Omental fat pad (tissue), 4 donors: ENCODE data around the gene TLCD4. TPM values are rescaled to one million over a fixed set of nuclear protein-coding genes. Genes with fewer than 3 reads are reported as not detected.
A peak's percentile ranks its signal among the peaks of the same experiment; 100 is the strongest.

Experiments
- ATAC-seq: fragments of 150-250 bp; one replicate; pipeline ENCODE4 v1.9.1; 2016; ENCODE audit warnings: mild to moderate bottlenecking, moderate library complexity; ENCODE audit not compliant: low FRiP score
- DNase-seq: peaks from one replicate; pipeline ENCODE4 v3.0.0-alpha.2; 2019; ENCODE audit warnings: low spot score
- total RNA-seq, 4 donors: library from RNA; depleted of rRNA; stranded (reverse); fragments of >200 nt; gene quantifications; one replicate each; pipeline ENCODE4 v1.1.0, GENCODE V29; 2016
- TF ChIP-seq, protein P1 (sequence below), 3 donors: fragments of 450-650 bp; IDR thresholded peaks; one replicate each; pipeline ENCODE4 v1.5.1; 2016 to 2017; ENCODE audit warnings: antibody characterized with exemption in 3 of 3, mild to moderate bottlenecking in 3 of 3, moderate library complexity in 2 of 3

The TLCD4 gene, protein sequence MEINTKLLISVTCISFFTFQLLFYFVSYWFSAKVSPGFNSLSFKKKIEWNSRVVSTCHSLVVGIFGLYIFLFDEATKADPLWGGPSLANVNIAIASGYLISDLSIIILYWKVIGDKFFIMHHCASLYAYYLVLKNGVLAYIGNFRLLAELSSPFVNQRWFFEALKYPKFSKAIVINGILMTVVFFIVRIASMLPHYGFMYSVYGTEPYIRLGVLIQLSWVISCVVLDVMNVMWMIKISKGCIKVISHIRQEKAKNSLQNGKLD
- total RNA-seq = 10 to 100 TPM in 1 of 4 donors, 1 to 10 TPM in 3; 3.7 to 18.5 (median 6.1) TPM

DNA sequence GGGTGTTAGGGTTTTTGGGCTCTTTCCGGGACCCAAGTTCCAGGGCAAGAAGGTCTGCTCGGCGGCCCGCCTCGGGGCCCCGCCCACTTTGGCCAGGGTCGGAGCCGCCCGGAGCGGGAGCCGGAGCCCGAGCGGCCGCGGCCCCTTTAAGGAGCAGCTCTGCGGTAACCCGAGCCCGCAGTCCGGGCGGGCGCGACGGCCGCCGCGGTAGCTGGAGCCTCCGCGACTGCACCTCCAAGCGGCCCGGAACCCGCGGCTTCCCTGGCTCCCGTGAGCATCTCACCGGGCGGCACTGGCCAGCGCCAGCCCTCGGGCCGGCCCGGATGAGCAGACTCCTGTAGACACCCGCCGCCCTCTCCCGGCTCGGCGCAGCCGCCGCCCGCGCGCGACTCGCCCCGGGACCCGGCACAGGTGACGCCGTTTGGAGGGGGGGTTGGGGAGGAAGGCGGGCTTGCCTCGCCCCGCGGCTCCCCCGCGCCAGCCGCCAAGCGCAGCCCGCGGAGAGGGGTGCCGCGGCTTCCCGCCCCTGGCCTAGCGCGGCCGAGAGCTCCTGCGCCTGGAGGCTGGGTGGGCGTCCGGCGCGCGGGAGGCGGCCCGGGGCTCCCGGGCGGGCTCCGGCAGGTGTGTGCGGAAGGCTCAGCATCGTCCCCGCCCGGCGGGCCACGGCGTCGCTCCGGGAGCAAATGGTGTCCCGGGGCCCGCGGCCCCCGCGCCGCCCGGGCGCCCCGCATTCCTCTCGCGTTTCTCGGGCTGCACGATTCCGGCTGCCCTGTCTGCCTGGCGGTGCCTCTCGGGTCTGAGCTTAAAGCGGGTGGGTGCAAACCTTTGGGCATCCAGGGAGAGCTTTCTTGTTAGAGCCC is at the start of gene TLCD4:
Gene TLCD4, plus strand, starts transcription at position 149 of the 860 bp plus-strand sequence. CDS start 26,547 bp downstream, outside the sequence.
- TF ChIP-seq, protein P1, sequence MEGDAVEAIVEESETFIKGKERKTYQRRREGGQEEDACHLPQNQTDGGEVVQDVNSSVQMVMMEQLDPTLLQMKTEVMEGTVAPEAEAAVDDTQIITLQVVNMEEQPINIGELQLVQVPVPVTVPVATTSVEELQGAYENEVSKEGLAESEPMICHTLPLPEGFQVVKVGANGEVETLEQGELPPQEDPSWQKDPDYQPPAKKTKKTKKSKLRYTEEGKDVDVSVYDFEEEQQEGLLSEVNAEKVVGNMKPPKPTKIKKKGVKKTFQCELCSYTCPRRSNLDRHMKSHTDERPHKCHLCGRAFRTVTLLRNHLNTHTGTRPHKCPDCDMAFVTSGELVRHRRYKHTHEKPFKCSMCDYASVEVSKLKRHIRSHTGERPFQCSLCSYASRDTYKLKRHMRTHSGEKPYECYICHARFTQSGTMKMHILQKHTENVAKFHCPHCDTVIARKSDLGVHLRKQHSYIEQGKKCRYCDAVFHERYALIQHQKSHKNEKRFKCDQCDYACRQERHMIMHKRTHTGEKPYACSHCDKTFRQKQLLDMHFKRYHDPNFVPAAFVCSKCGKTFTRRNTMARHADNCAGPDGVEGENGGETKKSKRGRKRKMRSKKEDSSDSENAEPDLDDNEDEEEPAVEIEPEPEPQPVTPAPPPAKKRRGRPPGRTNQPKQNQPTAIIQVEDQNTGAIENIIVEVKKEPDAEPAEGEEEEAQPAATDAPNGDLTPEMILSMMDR (IDR thresholded peaks at IDR 0.05) = no peak
- DNase-seq (no peak), ATAC-seq (peak; percentile 94)

DNA sequence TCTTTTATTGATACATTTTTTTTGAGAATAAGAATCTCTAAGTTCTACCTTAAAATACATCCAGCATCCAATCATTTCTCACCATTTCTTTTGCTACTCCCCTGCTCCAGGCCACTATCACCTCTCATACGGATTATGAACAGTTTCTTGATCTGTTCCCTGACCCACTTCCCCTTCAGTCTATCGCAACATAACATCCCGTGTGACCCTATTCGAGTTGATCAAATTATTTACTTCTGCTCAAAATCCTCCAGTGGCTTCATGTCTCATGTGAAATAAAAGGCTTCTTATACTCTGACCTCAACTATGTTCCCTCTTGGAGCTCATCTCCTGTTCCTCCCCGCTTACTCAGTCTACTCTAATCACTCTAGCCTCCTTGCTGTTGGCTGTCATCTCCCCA is 49.6 kb upstream of the TLCD4 start:
- ATAC-seq (no peak), DNase-seq (no peak)
- TF ChIP-seq, protein P1 (IDR thresholded peaks at IDR 0.05) = no peak

DNA sequence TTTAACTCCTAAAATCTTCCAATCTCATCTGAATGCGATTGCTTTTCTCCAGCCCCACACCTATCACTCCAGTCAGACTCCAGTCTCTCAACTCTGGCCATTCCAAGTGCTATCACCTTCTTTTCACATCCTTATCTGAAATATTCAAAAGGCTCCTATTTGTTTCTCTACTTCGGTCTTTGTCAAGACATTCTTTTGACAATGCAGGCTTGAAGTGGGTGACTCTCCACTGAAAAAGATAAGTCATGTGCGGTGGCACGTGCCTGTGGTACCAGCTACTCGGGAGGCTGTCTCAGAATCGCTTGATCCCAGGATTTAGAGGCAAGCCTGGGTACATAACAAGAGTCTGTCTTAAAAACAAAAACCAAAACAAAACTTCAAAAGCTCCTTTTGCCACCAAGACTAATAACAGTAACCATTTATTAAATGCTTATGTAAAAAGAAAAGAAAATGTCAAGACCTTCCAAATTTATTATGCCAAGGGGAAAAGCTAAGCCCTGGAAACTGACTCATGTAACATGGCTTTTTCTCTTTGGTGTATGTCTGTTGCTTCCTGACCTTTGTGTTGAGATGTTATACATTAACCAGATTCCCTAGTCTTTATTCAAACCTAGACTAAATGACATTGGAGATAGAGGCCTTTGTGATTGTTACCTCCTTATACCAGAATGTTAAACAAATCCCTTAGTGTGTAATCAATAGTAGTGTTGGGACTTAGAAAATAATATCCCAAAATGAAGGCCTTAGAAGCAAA is 48.0 kb upstream of the TLCD4 start:
- TF ChIP-seq, protein P1 (IDR thresholded peaks at IDR 0.05) = no peak
- DNase-seq = no peak

DNA sequence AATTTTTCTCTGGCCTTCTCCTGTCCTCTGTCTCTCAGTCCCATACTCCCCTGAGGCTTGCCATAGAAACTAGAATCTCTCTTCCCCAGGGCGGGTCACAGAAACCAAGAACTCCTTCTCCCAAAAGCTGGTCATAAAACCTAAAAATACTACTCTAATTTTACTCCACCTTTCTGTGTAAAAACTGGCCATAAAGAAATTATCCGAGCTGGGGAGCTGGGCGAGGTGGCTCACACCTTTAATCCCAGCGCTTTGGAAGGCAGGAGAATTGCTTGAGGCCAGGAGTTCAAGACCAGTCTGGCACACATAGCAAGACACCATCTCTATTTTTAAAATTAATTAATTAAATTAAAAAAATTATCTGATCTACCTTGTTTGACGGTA is 47.5 kb upstream of the TLCD4 start:
- no peak for ATAC-seq
- TF ChIP-seq, protein P1 (IDR thresholded peaks at IDR 0.05) = no peak
- no peak for DNase-seq

More for the DNA sequence above, 48.0 kb upstream of the TLCD4 start:
- ATAC-seq = no peak

DNA sequence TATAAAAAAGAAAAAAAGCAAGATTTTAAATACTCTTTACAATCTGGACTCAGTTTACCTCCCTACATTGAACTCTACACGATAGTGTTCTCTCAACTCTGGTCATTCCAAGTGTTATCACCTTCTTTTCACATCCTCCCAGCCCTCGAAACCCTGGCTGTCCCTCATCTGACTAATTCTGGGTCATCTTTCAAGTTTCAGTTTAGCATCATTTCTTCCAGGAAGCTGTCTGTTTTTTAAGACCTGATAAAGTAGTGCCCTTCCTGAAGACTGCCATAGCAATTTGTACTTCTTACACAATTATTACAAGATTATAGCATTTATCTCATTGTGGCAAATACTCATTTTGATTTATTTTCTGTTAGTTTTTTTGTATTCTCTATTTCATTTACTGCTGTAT is 45.6 kb upstream of the TLCD4 start:
- TF ChIP-seq, protein P1 (IDR thresholded peaks at IDR 0.05) = no peak
- no peak for DNase-seq
- no peak for ATAC-seq

DNA sequence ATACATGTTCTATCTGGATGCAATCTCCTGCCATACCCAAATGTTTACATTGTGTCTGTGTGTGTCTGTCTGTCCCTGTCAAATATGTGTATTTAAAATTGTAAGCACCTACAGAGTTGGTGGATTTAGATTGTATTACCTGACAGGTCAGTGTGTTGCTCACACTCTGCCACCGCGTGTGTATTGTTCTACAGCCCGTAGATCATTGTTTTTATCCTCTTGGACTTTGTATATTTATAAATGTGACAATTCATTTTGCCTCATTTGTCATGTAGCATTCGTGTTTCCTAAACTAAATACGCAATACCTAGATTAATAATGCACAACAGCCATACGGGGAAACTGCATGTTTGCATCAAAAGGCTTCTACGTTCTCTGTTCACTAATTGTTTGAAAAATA is 45.0 kb upstream of the TLCD4 start:
- DNase-seq = no peak
- TF ChIP-seq, protein P1 (IDR thresholded peaks at IDR 0.05) = no peak
- ATAC-seq = no peak
